ENCODE results near the gene NMNAT1. TPM values are rescaled to one million over a fixed set of nuclear protein-coding genes. Genes with fewer than 3 reads are reported as not detected.

Gene NMNAT1
- total and polyA plus RNA-seq, 7 experiments from 2014 or later, result 2.7 to 9.5 (median 7.5) TPM

DNA sequence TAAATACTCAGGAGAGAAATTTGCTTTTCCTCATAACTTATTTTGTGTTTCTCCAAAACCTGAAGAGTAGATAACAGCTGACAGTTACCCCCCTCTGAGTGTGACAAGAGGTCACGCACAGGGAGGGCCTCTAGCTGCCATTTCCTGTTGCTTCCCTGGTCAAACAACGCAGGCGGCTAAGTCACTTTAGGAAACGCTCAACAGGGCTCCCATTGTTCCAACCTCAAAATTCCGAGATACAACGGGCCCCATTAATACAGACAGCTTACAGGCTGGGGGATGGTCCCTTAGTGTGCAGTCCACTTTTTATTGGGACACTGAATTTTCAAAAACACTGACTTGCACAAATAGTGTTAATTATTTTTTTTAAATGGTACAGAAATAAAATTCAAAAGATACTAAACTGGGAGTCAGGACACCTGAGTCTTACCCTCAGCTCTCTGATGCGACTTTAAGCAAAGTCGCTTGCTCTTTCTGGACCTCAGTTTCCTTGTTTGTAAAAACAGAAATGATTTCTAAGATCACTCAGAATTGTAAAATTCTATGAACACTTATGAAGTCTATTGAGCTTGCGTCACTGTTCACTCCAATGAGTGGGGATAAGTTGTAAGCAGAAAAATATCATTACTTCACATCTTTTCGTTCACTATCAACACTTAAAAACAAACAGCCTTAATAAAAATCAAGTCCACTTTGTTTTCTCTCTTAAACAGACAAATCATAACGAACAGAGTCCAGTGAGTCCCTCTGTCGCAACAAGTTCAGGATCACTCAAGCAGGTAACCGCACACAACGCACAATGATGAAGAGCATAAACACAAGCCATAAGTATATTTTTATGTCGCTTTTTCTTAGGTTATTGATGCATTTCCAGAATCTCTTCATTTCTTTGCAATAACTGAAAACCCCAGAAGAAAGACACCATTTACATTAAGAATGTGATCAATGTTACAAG is 13.6 kb upstream of the NMNAT1 start:
- CTCF ChIA-PET, result no interaction called here
- DNase-seq (no peak), ATAC-seq (no peak)
- intact Hi-C loops (cut with micrococcal nuclease), result no loop called here
- H3K9me3 Mint-ChIP-seq, result no peaks in the 10 kb centered on the region
- Histone ChIP-seq H3K27me3 (ENCODE audit: control insufficient read depth in 2 of 2, insufficient read depth in 2 of 2, low read length in 2 of 2) (no peaks in the 10 kb centered on the region), H3K4me1 (ENCODE audit: control insufficient read depth in 2 of 2, insufficient read depth in 2 of 2, low read length in 2 of 2) (no peaks in the 10 kb centered on the region), H3K4me3 (ENCODE audit: low read length) (no peak overlapping the region), H3K9me3 (ENCODE audit: control insufficient read depth in 2 of 3, low read length in 3 of 3) (no peaks in the 10 kb centered on the region), H3K36me3 (ENCODE audit: control insufficient read depth in 2 of 3, insufficient read depth in 3 of 3, low read length in 3 of 3) (peaks cover 0 to 43% (median 5%) of the 10 kb centered on the region in 3 experiments), H3K27ac (ENCODE audit: low read depth, low read length) (no peak overlapping the region)
- peaks cover 0 to 6% (median 0%) of the 10 kb centered on the region in 7 donors for H3K4me1 Mint-ChIP-seq
- POLR2A ChIA-PET, result interaction anchor here (1.0 kb wide), 1 partner anchor 19 kb away, joined by 3 read pairs; the partner anchor contains the start of gene CTNNBIP1
- H3K4me3 Mint-ChIP-seq, result no peak overlapping the region
- no peak overlapping the region for H3K27ac Mint-ChIP-seq
- peaks cover 0 to 30% (median 11%) of the 10 kb centered on the region in 5 donors for H3K36me3 Mint-ChIP-seq
- H3K27me3 Mint-ChIP-seq, result no peaks in the 10 kb centered on the region

DNA sequence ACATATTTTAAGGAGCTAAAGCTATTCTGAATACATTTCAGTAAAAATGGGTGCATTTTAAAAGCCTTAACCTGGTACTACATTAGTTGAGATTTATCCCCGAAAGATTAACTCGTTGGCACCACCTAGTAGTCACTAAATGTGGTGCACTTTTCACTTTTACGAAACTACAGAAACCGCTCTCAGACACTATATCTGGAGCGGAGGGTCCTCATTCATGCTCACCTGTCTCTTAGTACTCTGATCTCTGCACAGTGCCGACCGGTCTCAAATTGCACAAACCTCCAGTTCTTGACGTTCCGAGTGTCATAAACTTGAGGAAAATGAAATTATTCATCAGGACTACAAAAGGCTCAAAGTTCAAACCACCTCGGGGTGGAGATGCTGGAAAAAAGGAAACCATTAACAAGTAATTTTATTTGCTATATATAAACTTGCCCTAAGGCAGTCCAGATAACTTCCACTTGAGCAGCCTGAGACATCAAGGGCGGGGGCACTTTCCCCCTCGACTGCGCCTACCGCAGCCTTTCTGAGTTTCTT is 806 bp upstream of the NMNAT1 start:
- Histone ChIP-seq H3K36me3 (ENCODE audit: control insufficient read depth in 2 of 3, insufficient read depth in 3 of 3, low read length in 3 of 3) (peaks cover 0 to 22% (median 0%) of the 10 kb centered on the region in 3 experiments), H3K4me1 (ENCODE audit: control insufficient read depth in 2 of 2, insufficient read depth in 2 of 2, low read length in 2 of 2) (peaks cover 0 to 9% of the 10 kb centered on the region in 2 donors), H3K27me3 (ENCODE audit: control insufficient read depth in 2 of 2, insufficient read depth in 2 of 2, low read length in 2 of 2) (no peaks in the 10 kb centered on the region), H3K9me3 (ENCODE audit: control insufficient read depth in 2 of 3, low read length in 3 of 3) (no peaks in the 10 kb centered on the region), H3K4me3 (ENCODE audit: low read length) (peak overlapping the region; percentile 71), H3K27ac (ENCODE audit: low read depth, low read length) (peak overlapping the region; percentile 92)
- peak in 8 of 9 donors; percentile 13 to 45 (median 34) for DNase-seq
- Mint-ChIP-seq H3K27me3 (no peaks in the 10 kb centered on the region), H3K4me1 (peaks cover 10 to 29% (median 23%) of the 10 kb centered on the region in 7 donors), H3K4me3 (peak overlapping the region; percentile 91 to 98 (median 97)), H3K36me3 (peaks cover 0 to 11% (median 6%) of the 10 kb centered on the region in 5 donors), H3K27ac (peak overlapping the region; percentile 93 to 99 (median 97)), H3K9me3 (no peaks in the 10 kb centered on the region)
- intact Hi-C loops (cut with micrococcal nuclease), result loop anchor here (1.0 to 5.0 kb wide), 6 partner anchors 67 to 1740 kb away; partner anchors contain the start of genes MAD2L2 (in 1 of the 2), PEX14 (in 1 of the 2), SLC25A33 (in 1 of the 2) and UBE4B (in 1 of the 2)
- ChIA-PET CTCF (interaction anchor here (1.3 to 3.0 kb wide), 2 partner anchors 32 to 67 kb away, joined by 4 to 12 read pairs; no protein-coding TSS in a partner anchor), POLR2A (interaction anchor here (0.8 to 2.0 kb wide), 2 partner anchors 30 to 33 kb away, joined by 3 to 6 read pairs; no protein-coding TSS in a partner anchor)
- ATAC-seq, result peak; percentile 54

DNA sequence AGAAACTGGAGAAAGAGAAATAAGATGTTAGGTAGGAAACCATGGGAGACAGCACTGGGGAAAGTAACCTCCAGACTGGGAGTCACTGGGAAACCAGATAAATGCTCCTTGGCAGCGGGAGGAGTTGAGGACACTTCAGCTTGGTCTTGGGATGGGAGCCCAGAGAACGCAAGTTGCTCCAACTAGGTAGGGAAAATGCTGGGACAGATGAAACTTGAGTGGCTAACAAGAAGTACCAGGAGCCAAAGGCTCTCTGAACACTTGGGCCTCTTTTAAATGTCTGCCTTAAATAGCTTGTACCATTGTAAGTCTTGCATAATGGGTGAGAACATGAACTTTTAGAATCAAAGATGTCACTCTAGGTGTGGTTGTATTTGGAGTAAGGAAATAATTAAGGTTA is 3.0 kb downstream of the NMNAT1 start:
- Histone ChIP-seq H3K27me3 (ENCODE audit: control insufficient read depth in 2 of 2, insufficient read depth in 2 of 2, low read length in 2 of 2) (no peaks in the 10 kb centered on the region), H3K27ac (ENCODE audit: low read depth, low read length) (no peak overlapping the region), H3K4me1 (ENCODE audit: control insufficient read depth in 2 of 2, insufficient read depth in 2 of 2, low read length in 2 of 2) (peaks cover 9 to 14% of the 10 kb centered on the region in 2 donors), H3K36me3 (ENCODE audit: control insufficient read depth in 2 of 3, insufficient read depth in 3 of 3, low read length in 3 of 3) (peaks cover 0 to 12% (median 0%) of the 10 kb centered on the region in 3 experiments), H3K9me3 (ENCODE audit: control insufficient read depth in 2 of 3, low read length in 3 of 3) (no peaks in the 10 kb centered on the region), H3K4me3 (ENCODE audit: low read length) (no peak overlapping the region)
- Mint-ChIP-seq H3K4me3 (no peak overlapping the region), H3K27me3 (no peaks in the 10 kb centered on the region), H3K4me1 (peaks cover 23 to 43% (median 27%) of the 10 kb centered on the region in 7 donors), H3K9me3 (no peaks in the 10 kb centered on the region), H3K27ac (peak overlapping the region in 5 of 9 donors; percentile 23 to 87 (median 45)), H3K36me3 (peaks cover 0 to 11% (median 5%) of the 10 kb centered on the region in 5 donors)
- CTCF ChIA-PET, result interaction anchor here (0.5 kb wide), 1 partner anchor 83 kb away, joined by 3 read pairs; no protein-coding TSS in a partner anchor
- intact Hi-C loops (cut with micrococcal nuclease), result no loop called here
- ATAC-seq (no peak), DNase-seq (no peak)
- POLR2A ChIA-PET, result interaction anchor here (1.0 kb wide), 1 partner anchor 18 kb away, joined by 4 read pairs; no protein-coding TSS in a partner anchor

DNA sequence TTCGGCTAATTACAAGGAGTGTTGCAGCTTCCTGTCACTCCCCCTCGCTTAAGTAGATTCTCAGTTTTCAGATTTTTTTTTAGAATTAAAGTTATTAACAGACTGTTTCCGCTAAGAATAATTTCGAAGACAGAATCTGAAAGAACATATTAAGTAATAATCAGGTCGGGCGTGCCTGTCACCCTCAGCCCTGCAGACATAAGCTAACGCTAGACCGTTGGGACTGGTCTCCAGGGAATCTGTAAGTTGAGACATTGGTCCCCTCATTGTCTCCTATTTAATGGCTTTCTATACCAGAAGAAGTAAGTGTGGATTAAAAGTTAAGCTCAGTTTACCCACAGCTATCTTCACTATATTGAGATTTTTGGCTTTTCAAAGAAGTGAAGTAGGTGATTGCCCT is 14.5 kb downstream of the NMNAT1 start:
- intact Hi-C loops (cut with micrococcal nuclease), result no loop called here
- DNase-seq, result no peak
- Mint-ChIP-seq H3K36me3 (no peaks in the 10 kb centered on the region), H3K27me3 (no peaks in the 10 kb centered on the region), H3K4me3 (no peak overlapping the region), H3K4me1 (peaks cover 0 to 4% (median 0%) of the 10 kb centered on the region in 7 donors), H3K27ac (no peak overlapping the region), H3K9me3 (no peaks in the 10 kb centered on the region)
- ChIA-PET CTCF (no interaction called here), POLR2A (no interaction called here)
- Histone ChIP-seq H3K27me3 (ENCODE audit: control insufficient read depth in 2 of 2, insufficient read depth in 2 of 2, low read length in 2 of 2) (no peaks in the 10 kb centered on the region), H3K4me3 (ENCODE audit: low read length) (no peak overlapping the region), H3K36me3 (ENCODE audit: control insufficient read depth in 2 of 3, insufficient read depth in 3 of 3, low read length in 3 of 3) (no peaks in the 10 kb centered on the region), H3K9me3 (ENCODE audit: control insufficient read depth in 2 of 3, low read length in 3 of 3) (no peaks in the 10 kb centered on the region), H3K27ac (ENCODE audit: low read depth, low read length) (no peak overlapping the region), H3K4me1 (ENCODE audit: control insufficient read depth in 2 of 2, insufficient read depth in 2 of 2, low read length in 2 of 2) (no peaks in the 10 kb centered on the region)
- no peak for ATAC-seq

DNA sequence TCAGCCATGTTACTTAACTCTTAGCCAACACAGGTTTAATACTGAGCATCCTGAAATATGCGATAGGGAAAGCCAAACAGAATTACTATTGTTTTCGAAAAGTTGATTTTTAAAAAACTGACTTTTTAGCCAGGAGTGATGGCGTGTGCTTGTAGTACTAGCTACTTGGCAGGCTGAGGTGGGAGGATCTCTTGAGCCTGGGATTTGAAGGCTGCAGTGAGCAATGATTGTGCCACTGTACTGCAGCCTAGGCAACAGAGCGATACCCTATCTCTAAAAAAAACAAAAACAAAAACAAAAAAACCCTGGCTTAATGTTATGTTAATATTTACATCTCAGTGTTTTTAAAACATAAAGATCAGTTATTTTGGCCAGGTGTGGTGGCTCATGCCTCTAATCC is 16.7 kb downstream of the NMNAT1 start:
- POLR2A ChIA-PET, result no interaction called here
- no peak overlapping the region for H3K27ac Mint-ChIP-seq
- Histone ChIP-seq H3K27ac (ENCODE audit: low read depth, low read length) (no peak overlapping the region), H3K27me3 (ENCODE audit: control insufficient read depth in 2 of 2, insufficient read depth in 2 of 2, low read length in 2 of 2) (no peaks in the 10 kb centered on the region), H3K4me3 (ENCODE audit: low read length) (no peak overlapping the region), H3K4me1 (ENCODE audit: control insufficient read depth in 2 of 2, insufficient read depth in 2 of 2, low read length in 2 of 2) (no peaks in the 10 kb centered on the region), H3K36me3 (ENCODE audit: control insufficient read depth in 2 of 3, insufficient read depth in 3 of 3, low read length in 3 of 3) (no peaks in the 10 kb centered on the region), H3K9me3 (ENCODE audit: control insufficient read depth in 2 of 3, low read length in 3 of 3) (no peaks in the 10 kb centered on the region)
- ATAC-seq, result no peak
- H3K9me3 Mint-ChIP-seq, result no peaks in the 10 kb centered on the region
- DNase-seq, result no peak
- H3K4me3 Mint-ChIP-seq, result no peak overlapping the region
- intact Hi-C loops (cut with micrococcal nuclease), result no loop called here
- CTCF ChIA-PET, result no interaction called here
- H3K36me3 Mint-ChIP-seq, result no peaks in the 10 kb centered on the region
- H3K4me1 Mint-ChIP-seq, result peaks cover 0 to 4% (median 0%) of the 10 kb centered on the region in 7 donors
- no peaks in the 10 kb centered on the region for H3K27me3 Mint-ChIP-seq

DNA sequence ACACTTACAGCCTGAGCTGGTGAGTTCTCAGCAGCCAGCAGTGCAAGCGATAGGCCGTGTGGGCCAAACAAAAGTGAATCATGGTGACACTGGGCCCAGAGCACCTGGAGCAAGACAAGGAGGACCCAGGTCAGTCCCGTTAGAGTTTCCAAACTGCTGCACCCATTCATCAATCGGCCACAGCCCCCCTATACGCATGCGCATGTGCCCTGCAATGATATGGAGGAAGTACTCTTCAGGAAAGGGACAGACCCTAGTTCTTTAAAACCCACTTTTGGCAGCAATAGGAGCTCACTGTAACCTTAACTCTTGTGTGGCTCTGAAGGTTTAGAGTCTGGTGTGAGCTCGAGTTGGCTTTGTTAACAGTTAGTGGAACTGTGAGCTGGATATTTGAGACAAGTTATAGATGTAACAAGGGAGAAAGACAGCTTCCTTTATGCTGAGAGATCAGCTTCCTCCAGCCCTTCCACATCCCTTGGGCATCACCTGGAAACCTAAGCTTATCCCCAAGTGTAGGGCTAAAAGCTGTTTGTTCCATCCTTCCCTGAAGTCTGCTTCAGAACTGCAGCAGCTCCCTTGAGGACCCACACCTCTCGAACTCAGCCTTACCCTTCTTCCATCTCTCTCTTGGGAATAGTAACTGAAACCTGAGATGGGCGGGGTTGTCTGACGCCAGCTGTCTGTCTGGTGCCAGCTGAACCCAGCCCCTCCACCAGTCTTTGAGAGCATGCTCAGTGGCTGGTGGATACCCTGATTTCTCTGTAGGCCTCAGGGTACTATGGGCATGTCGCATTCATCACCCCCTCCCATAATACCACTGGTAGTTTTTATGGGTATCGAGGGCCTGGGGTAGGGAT is 17.7 kb downstream of the NMNAT1 start:
- H3K9me3 Mint-ChIP-seq, result no peaks in the 10 kb centered on the region
- no peaks in the 10 kb centered on the region for H3K36me3 Mint-ChIP-seq
- Histone ChIP-seq H3K27me3 (ENCODE audit: control insufficient read depth in 2 of 2, insufficient read depth in 2 of 2, low read length in 2 of 2) (no peaks in the 10 kb centered on the region), H3K4me3 (ENCODE audit: low read length) (no peak overlapping the region), H3K9me3 (ENCODE audit: control insufficient read depth in 2 of 3, low read length in 3 of 3) (no peaks in the 10 kb centered on the region), H3K36me3 (ENCODE audit: control insufficient read depth in 2 of 3, insufficient read depth in 3 of 3, low read length in 3 of 3) (no peaks in the 10 kb centered on the region), H3K4me1 (ENCODE audit: control insufficient read depth in 2 of 2, insufficient read depth in 2 of 2, low read length in 2 of 2) (no peaks in the 10 kb centered on the region), H3K27ac (ENCODE audit: low read depth, low read length) (no peak overlapping the region)
- CTCF ChIA-PET, result no interaction called here
- H3K27ac Mint-ChIP-seq, result no peak overlapping the region
- H3K27me3 Mint-ChIP-seq, result no peaks in the 10 kb centered on the region
- DNase-seq (no peak), ATAC-seq (no peak)
- POLR2A ChIA-PET, result no interaction called here
- intact Hi-C loops (cut with micrococcal nuclease), result no loop called here
- H3K4me3 Mint-ChIP-seq, result no peak overlapping the region
- H3K4me1 Mint-ChIP-seq, result no peaks in the 10 kb centered on the region
